ENCODE data around the gene ARPP19.

- TF ChIP-seq TAF1 (IDR thresholded peaks at IDR 0.05; ENCODE audit: low read depth): no peak
- no peak for TF ChIP-seq EZH2 (IDR thresholded peaks at IDR 0.05; ENCODE audit: borderline replicate concordance, insufficient read depth, low read length, poor library complexity, severe bottlenecking)
- no peak for TF ChIP-seq CTCF (IDR thresholded peaks at IDR 0.05; ENCODE audit: poor library complexity, severe bottlenecking)
- TF ChIP-seq SMC3 (conservative IDR thresholded peaks at IDR 0.05; ENCODE audit: poor library complexity): no peak
- no peak for TF ChIP-seq RAD21 (conservative IDR thresholded peaks at IDR 0.05)
- no peak for TF ChIP-seq POLR2AphosphoS5 (IDR thresholded peaks at IDR 0.05)
These were observed 40.8 kb upstream of the ARPP19 start for GRCh38 chr15:52609593-52609992.
